Fibroblast of mammary gland (primary cell): Measurements from ENCODE around the gene MFF.

ENCODE experiments used
- DNase-seq: peaks from one replicate; pipeline ENCODE4 v3.0.0-alpha.2; 2010; ENCODE audit warnings: low read depth
- H3K4me3 ChIP-seq: 2 replicates; pipeline ENCODE4 v1.5.1; 2011; ENCODE audit warnings: low read depth, mild to moderate bottlenecking, low read length, moderate library complexity; ENCODE audit not compliant: control insufficient read depth
- TF ChIP-seq, protein P1 (sequence below): conservative IDR thresholded peaks from 2 replicates; pipeline ENCODE4 v1.5.1; 2011; ENCODE audit warnings: low read depth, low read length, inconsistent platforms; ENCODE audit not compliant: control insufficient read depth, insufficient read depth

The MFF gene

DNA sequence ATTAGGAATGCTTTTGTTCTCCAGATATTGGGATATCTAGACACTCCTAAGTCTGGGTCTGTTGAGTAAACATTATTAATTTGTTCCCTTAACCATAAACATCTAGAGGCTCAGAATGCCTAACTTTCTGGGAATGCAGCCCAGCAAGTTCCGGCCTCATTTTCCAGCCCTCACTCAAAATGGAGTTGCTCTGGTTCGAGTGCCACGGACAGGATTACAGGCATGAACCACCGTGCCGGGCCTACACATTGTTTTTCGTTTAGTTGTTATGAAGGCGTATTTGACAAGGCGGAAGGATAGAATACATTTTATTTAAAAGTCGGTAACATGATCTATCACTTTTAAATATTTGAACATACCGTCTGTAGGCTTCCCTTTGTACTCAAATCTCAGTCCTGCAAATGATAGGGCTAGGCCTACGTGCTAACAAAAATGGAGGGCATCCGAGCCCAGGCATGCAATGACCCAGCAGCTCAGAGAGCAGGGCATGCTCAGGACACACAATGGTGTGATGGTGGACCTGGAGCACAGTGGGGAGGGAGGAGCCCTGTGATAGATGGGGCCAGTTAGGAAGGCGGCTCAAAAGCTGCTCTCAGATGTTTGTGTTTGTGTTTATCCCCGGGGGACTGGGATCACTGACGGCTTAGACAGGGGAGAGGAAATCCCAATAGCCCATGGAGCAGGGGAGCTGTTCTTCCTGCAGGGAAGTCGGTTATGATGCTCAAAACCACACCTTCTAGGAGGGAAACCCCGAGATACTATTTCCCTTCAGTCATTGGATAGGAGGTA lies 65.6 kb downstream of the MFF start:
- TF ChIP-seq, protein P1, sequence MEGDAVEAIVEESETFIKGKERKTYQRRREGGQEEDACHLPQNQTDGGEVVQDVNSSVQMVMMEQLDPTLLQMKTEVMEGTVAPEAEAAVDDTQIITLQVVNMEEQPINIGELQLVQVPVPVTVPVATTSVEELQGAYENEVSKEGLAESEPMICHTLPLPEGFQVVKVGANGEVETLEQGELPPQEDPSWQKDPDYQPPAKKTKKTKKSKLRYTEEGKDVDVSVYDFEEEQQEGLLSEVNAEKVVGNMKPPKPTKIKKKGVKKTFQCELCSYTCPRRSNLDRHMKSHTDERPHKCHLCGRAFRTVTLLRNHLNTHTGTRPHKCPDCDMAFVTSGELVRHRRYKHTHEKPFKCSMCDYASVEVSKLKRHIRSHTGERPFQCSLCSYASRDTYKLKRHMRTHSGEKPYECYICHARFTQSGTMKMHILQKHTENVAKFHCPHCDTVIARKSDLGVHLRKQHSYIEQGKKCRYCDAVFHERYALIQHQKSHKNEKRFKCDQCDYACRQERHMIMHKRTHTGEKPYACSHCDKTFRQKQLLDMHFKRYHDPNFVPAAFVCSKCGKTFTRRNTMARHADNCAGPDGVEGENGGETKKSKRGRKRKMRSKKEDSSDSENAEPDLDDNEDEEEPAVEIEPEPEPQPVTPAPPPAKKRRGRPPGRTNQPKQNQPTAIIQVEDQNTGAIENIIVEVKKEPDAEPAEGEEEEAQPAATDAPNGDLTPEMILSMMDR = no peak
- no peak for DNase-seq
- H3K4me3 ChIP-seq = no peak overlapping the region

- TF ChIP-seq, protein P1 = no peak
- DNase-seq = no peak
- no peak overlapping the region for H3K4me3 ChIP-seq
Measured at GRCh38 chr2:227394401-227394800, 69.3 kb downstream of the MFF start.

DNA sequence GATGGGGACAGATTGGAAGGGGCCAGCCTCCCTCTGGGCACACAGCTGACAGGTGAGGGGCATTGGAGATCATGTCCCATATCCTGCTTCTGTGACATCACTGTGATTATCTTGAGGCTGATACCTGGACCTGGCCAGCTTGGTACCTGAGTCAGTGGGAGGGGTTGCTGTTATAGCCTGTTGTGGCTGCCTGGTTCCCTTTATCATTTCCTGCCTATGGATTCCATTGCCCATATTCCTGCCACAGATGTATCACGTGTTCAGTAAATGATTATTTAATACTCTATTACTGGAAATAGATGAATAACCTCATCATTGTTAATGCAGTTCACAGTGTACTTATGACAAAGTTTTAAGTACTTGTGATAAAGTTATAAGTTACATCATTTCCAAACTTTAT lies 70.5 kb downstream of the MFF start:
- TF ChIP-seq, protein P1 = no peak
- no peak overlapping the region for H3K4me3 ChIP-seq
- no peak for DNase-seq

- TF ChIP-seq, protein P1 = no peak
- DNase-seq = no peak
- no peak overlapping the region for H3K4me3 ChIP-seq
Measured at GRCh38 chr2:227397562-227397961, 72.5 kb downstream of the MFF start.

DNA sequence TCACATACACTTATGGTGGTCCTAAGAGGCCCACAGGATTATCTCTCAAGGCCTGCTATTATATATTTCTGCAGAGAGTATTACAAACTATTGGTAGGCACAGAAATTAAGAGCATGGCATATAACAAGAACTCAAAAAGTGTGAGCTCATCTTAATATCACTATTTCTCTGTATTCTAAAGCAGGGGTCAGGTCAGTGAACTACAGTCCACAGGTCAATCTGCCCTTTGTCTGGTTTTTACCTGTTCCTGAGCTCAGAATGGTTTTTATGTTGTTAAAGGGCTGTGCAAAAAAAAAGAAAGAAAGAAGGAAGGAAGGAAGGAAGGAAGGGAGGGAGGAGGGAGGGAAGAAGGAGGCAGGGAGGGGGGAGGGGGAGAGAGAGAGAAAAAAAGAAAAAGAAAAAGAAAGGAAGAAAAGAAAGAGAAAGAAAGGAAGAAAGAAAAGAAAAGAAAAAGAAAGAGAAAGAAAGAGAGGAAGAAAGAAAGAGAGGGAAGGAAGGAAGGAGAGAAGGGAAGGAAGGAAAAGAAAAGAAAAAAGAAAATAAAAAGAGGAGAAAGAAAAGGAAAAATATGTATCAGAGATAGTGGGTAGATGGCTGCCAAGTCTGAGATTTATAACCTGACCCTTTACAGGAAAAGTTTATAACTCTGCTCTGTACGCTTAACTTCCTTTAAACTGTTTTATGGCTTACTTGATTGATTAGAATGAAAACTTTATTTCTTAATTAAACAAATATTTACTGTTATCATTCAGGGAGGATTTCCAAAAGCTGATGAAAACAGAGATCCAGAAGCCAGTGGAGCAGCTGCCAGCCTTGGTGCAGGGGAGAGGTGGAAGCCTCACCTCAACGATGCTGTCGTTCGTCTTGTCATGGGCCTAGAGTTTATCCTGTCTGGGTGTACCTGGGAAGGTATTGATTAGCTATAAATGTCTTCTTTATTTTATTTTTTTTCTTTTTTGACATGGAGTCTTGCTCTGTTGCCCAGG lies 73.9 kb downstream of the MFF start:
- H3K4me3 ChIP-seq = no peak overlapping the region
- TF ChIP-seq, protein P1 = no peak
- no peak for DNase-seq

DNA sequence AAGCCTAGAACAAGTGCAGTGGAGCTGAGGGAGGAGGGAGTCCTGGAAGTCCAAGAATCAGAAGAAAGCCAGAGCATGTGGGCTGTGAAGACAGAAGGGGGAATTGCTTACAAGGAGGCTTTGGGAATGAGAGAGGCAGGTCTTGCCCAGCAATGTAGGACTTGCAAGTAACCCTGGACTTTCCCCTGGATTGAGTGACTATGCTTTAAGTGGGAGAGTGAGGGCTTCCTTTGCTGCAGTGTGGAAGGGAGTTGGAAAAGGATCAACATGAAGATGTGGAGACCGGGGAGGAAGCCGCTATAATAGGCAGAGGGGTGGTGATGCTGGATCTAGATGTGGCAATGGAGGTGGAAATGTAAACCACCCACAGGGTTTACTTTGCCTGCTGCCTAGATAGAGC lies 76.5 kb downstream of the MFF start:
- no peak for DNase-seq
- no peak overlapping the region for H3K4me3 ChIP-seq
- TF ChIP-seq, protein P1 = no peak
